ENCODE measurements around the gene METTL9. TPM values are rescaled to one million over a fixed set of nuclear protein-coding genes. Genes with fewer than 3 reads are reported as not detected.
"Not testable (repeated sequence)": the region's sequence is repeated elsewhere in the genome, so short reads cannot be mapped to it uniquely, and the experiment has no call there.

Gene METTL9
- polyA plus RNA-seq (ENCODE audit: insufficient read length in 3 of 3): 100 to 1,000 TPM; 227 to 256 (median 243) TPM
- long read RNA-seq, donor 1, full-length matches to known transcripts: 115 of 165 reads
- long read RNA-seq, donor 1, partial matches to known transcripts: 38 of 165 reads
- long read RNA-seq, donor 1, other reads (novel, unspliced or antisense): 12 of 165 reads
- long read RNA-seq, donor 2, full-length matches to known transcripts: 141 of 196 reads
- long read RNA-seq, donor 2, partial matches to known transcripts: 55 of 196 reads
- long read RNA-seq, donor 2, other reads (novel, unspliced or antisense): 0 of 196 reads
- long read RNA-seq, donor 3, full-length matches to known transcripts: 121 of 169 reads
- long read RNA-seq, donor 3, partial matches to known transcripts: 36 of 169 reads
- long read RNA-seq, donor 3, other reads (novel, unspliced or antisense): 12 of 169 reads
- long read RNA-seq, donor 4, full-length matches to known transcripts: 156 of 217 reads
- long read RNA-seq, donor 4, partial matches to known transcripts: 50 of 217 reads
- long read RNA-seq, donor 4, other reads (novel, unspliced or antisense): 11 of 217 reads
- long read RNA-seq, donor 5, full-length matches to known transcripts: 81 of 90 reads
- long read RNA-seq, donor 5, partial matches to known transcripts: 9 of 90 reads
- long read RNA-seq, donor 5, other reads (novel, unspliced or antisense): 0 of 90 reads
- long read RNA-seq, donor 6, full-length matches to known transcripts: 156 of 190 reads
- long read RNA-seq, donor 6, partial matches to known transcripts: 28 of 190 reads
- long read RNA-seq, donor 6, other reads (novel, unspliced or antisense): 6 of 190 reads
- long read RNA-seq, donor 7, full-length matches to known transcripts: 183 of 213 reads
- long read RNA-seq, donor 7, partial matches to known transcripts: 23 of 213 reads
- long read RNA-seq, donor 7, other reads (novel, unspliced or antisense): 7 of 213 reads
- long read RNA-seq, donor 8, full-length matches to known transcripts: 44 of 53 reads
- long read RNA-seq, donor 8, partial matches to known transcripts: 9 of 53 reads
- long read RNA-seq, donor 8, other reads (novel, unspliced or antisense): 0 of 53 reads
- long read RNA-seq, donor 9, full-length matches to known transcripts: 169 of 248 reads
- long read RNA-seq, donor 9, partial matches to known transcripts: 65 of 248 reads
- long read RNA-seq, donor 9, other reads (novel, unspliced or antisense): 14 of 248 reads
- long read RNA-seq, donor 10, full-length matches to known transcripts: 130 of 165 reads
- long read RNA-seq, donor 10, partial matches to known transcripts: 35 of 165 reads
- long read RNA-seq, donor 10, other reads (novel, unspliced or antisense): 0 of 165 reads
- long read RNA-seq, donor 11, full-length matches to known transcripts: 105 of 116 reads
- long read RNA-seq, donor 11, partial matches to known transcripts: 11 of 116 reads
- long read RNA-seq, donor 11, other reads (novel, unspliced or antisense): 0 of 116 reads
- long read RNA-seq, donor 12, full-length matches to known transcripts: 190 of 243 reads
- long read RNA-seq, donor 12, partial matches to known transcripts: 36 of 243 reads
- long read RNA-seq, donor 12, other reads (novel, unspliced or antisense): 17 of 243 reads
- long read RNA-seq, donor 13, full-length matches to known transcripts: 112 of 124 reads
- long read RNA-seq, donor 13, partial matches to known transcripts: 12 of 124 reads
- long read RNA-seq, donor 13, other reads (novel, unspliced or antisense): 0 of 124 reads
- long read RNA-seq, donor 14: 0 reads
- long read RNA-seq, donor 15: 0 reads
- long read RNA-seq, donor 16, full-length matches to known transcripts: 148 of 225 reads
- long read RNA-seq, donor 16, partial matches to known transcripts: 62 of 225 reads
- long read RNA-seq, donor 16, other reads (novel, unspliced or antisense): 15 of 225 reads

DNA sequence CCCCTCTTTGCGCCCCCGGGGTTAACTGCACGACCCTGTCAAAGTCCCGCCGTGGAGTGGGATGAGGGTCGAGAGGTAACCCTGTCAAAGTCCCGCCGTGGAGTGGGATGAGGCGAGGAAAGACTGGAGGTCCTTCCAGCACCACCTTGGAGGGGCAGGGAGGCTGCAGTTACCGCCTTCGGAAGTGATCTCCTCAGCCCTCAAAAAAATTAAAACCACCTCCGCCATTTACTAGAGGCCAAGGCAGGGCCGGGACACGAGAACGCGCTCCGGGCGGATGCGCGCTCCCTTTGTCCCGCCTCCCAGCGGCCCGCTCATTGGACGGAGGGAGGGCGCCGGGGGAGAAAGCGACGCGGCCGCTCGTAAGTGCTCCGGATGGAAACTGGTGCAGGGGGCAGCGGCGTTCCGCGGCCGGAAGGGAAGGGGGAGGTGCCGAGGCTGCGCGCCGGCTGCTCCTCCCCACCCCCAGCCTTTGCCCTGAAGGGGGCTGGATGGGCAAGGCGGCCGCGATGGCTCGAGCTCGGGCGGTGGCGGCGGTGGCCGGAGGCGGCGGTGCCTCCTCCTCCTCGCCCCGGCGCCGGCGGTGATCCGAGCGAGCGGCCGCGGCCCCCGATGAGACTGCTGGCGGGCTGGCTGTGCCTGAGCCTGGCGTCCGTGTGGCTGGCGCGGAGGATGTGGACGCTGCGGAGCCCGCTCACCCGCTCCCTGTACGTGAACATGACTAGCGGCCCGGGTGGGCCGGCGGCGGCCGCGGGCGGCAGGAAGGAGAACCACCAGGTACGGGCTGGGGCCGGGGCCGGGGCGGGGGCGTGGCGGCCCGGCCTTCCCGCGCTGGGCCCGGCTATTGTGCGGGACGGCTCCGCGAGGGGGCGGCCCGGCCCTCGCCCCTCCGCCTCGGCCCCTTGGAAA is at the start of gene METTL9:
TSS of gene METTL9 (plus strand) at position 456 of the 909 bp plus-strand sequence. CDS start at position 613, 157 bp downstream.
- DNase-seq: peak; percentile 96

GRCh38 chr16:21549975-21550374 is 49.4 kb upstream of the METTL9 start:
- not testable (repeated sequence) for DNase-seq

DNA sequence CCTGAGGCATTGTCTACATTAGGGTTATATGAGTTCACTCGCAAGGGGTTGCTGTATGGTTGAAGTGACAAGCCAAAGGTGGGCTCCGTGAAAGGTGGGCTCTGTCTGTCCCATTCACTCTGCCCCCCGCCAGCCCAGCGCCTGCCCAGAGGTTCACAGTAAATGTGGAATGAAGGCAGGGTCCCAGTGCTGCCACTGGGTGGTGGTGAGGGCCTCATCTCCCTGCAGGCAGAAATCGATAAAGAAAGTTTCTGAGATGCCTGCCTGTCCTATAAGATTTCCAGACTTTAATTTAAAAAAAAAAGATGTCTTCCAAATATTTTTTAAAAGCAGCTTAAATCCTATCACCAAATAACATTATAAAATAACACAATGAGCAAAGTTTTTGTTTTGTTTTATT is 48.9 kb upstream of the METTL9 start:
- not testable (repeated sequence) for DNase-seq

- not testable (repeated sequence) for DNase-seq
Measured at GRCh38 chr16:21551076-21551475, 48.3 kb upstream of the METTL9 start.

DNA sequence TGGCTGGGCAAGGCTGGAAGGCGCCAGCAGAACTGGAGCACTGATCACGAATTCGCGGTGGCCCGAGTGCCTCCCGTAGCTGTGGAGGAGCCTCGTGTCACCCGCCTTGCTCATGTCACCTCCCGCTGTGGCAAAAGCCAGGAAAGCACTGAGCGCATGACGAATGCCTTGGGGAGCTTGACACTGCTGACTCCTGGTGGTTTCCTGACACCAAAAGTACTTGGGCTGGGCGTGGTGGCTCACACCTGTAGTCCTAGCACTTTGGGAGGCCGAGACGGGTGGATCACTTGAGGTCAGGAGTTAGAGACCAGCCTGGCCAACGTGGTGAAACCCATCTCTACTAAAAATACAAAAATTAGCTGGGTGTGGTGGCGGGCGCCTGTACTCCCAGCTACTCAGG is 47.8 kb upstream of the METTL9 start:
- not testable (repeated sequence) for DNase-seq

DNA sequence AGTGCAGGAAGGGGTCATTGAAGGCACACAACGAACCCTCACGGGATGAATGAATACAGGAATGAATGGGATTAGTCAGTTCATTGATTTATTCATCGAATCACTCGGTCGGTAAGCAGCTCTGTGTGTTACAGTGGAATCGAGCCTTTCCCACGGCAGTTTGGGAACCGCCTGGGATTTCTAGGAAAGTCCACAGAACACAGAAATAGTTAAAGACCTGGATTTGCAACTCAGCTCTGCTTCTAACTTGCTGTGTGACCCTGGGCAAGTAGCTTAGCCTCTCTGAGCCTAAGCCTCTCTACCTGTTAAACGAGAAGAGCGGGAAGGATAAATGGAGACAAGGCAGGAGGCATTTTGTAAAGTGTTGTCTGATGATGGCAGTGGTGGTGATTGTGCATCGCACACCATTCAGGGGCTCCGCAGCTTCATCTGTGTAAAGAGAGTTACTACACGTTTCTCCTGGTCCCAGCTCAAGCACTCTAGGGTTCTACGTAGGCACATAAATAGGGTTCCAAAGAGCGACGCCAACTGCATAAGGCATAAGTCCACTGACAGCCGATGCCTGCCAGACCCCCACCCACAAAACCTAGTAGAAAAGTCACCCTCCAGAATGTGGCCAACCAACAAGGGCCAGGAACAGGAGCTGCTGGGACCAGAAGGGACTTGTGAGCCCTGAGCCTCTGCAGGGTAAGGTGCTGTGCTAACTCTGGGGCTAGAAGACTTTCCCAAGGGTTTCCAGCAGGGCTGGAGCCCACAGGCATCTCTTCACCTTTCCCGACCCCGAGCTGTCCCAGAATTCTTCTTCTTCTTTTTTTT is 45.7 kb upstream of the METTL9 start:
- not testable (repeated sequence) for DNase-seq

GRCh38 chr16:21554795-21555585 is 44.4 kb upstream of the METTL9 start:
- peak; percentile 70 for DNase-seq

GRCh38 chr16:21555621-21556020 is 43.8 kb upstream of the METTL9 start:
- not testable (repeated sequence) for DNase-seq

DNA sequence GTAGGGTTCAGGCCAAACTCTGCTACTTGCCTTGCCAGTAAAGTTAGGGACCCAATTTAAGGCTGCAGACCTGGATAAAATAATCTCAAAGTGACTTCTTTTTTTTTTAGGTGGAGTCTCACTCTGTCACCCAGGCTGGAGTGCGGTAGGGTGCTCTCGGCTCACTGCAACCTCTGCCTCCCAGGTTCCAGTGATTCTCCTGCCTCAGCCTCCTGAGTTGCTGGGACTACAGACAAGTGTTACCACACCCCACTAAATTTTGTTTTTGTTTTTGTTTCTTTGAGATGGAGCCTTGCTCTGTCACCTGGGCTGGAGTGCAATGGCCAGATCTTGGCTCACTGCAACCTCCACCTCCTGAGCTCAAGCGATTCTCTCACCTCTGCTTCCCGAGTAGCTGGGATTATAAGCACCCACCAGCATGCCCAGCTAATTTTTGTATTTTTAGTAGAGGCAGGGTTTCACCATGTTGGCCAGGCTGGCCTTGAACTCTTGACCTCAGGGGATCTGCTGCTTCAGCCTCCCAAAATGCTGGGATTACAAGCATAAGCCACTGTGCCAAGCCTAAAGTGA is 43.3 kb upstream of the METTL9 start:
- not testable (repeated sequence) for DNase-seq

- not testable (repeated sequence) for DNase-seq
Measured at GRCh38 chr16:21556651-21557241, 42.6 kb upstream of the METTL9 start.

- DNase-seq: no peak
Measured at GRCh38 chr16:21560462-21560861, 38.9 kb upstream of the METTL9 start.

- DNase-seq: no peak
Measured at GRCh38 chr16:21563676-21564075, 35.7 kb upstream of the METTL9 start.

- DNase-seq: not testable (repeated sequence)
Measured at GRCh38 chr16:21564367-21564766, 35.0 kb upstream of the METTL9 start.

DNA sequence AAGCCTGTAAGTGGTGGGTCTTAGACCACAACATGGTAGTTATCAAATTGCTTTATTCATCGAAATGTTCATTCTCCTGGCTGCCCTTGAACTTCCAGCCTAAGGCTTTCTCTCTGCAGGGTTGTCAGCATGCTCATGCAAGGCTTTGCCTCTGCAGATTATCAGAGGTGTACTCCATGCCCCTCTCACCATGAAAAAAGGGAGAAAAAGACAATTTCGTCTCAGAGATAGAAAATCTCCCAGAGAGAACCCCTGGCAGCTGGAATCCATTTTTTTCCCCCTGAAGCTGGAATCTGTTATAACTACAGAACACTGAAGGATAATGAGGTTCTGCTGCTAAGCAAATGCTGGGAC is 33.9 kb upstream of the METTL9 start:
- no peak for DNase-seq

DNA sequence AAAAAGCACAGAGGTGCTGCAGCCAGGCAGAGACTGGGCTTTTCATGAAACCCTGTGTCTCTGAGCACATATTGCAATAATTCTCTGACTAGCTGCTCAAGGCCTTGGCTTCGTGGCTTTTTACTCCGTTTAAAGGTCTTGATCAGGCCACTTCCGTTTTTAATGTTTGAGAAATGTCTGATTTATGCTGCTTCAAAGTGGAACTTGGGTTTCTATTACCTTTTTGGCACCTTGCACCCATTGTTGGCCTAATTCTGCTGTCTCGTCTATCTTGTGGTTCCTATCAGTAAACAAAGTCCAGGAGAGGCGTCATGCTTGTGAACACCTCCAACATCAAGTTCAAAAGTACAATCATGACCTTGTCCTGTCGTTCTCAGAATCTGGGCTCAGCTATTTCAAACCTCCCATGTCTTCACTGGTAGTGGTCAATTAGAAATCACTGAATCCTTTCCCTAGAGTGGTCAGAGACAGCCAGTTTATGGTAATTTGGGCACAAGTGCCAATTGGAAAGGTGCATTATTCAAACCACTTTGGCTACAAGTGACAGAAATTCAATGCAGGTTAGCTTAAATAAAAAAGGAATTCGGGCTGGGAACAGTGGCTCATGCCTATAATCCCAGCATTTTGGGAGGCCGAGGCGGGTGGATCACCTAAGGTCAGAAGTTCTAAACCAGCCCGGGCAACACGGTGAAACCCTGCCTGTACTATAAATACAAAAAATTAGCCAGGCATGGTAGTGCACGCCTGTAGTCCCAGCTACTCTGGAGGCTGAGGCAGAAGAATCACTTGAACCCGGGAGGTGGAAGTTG is 33.3 kb upstream of the METTL9 start:
- DNase-seq: no peak

- DNase-seq: no peak
Measured at GRCh38 chr16:21566891-21567414, 32.4 kb upstream of the METTL9 start.
